Esophagus squamous epithelium (tissue), 4 donors: ENCODE results near the gene VBP1.

ENCODE experiments used
- CTCF ChIP-seq, 6 experiments: fragments of 450-650 bp in 4 of 6; fragments of 200-600 bp in 2 of 6; sonication (generic) in 2 of 6; IDR thresholded peaks; one replicate each; pipeline ENCODE4 v1.5.1; 2016 to 2019; ENCODE audit warnings: antibody characterized with exemption in 6 of 6, mild to moderate bottlenecking in 4 of 6, moderate library complexity in 4 of 6
- POLR2A ChIP-seq, 4 donors: fragments of 450-650 bp; IDR thresholded peaks; one replicate each; pipeline ENCODE4 v1.6.1; 2017; ENCODE audit warnings: antibody characterized with exemption in 4 of 4, mild to moderate bottlenecking in 4 of 4, moderate library complexity in 3 of 4

GRCh38 chrX:155215443-155216178, 649 bp upstream of the VBP1 start:
- TF ChIP-seq CTCF (IDR thresholded peaks at IDR 0.05), result no peak
- no peak for TF ChIP-seq POLR2A (IDR thresholded peaks at IDR 0.05)
